Body of pancreas (tissue), 4 donors: ENCODE results near the gene CLEC16A.

Experiments used
- POLR2A ChIP-seq, 3 donors: fragments of 450-650 bp; IDR thresholded peaks; one replicate each; pipeline ENCODE4 v1.6.1; 2016; ENCODE audit warnings: antibody characterized with exemption in 3 of 3, mild to moderate bottlenecking in 2 of 3
- TF ChIP-seq, protein P1 (sequence below), 7 experiments: fragments of 450-650 bp in 4 of 7; fragments of 200-600 bp in 3 of 7; sonication (generic) in 3 of 7; IDR thresholded peaks; one replicate each; pipeline ENCODE4 v1.5.1; 2016 to 2019; ENCODE audit warnings: antibody characterized with exemption in 7 of 7

GRCh38 chr16:11218604-11218962 is 274.2 kb downstream of the CLEC16A start:
- TF ChIP-seq, protein P1, sequence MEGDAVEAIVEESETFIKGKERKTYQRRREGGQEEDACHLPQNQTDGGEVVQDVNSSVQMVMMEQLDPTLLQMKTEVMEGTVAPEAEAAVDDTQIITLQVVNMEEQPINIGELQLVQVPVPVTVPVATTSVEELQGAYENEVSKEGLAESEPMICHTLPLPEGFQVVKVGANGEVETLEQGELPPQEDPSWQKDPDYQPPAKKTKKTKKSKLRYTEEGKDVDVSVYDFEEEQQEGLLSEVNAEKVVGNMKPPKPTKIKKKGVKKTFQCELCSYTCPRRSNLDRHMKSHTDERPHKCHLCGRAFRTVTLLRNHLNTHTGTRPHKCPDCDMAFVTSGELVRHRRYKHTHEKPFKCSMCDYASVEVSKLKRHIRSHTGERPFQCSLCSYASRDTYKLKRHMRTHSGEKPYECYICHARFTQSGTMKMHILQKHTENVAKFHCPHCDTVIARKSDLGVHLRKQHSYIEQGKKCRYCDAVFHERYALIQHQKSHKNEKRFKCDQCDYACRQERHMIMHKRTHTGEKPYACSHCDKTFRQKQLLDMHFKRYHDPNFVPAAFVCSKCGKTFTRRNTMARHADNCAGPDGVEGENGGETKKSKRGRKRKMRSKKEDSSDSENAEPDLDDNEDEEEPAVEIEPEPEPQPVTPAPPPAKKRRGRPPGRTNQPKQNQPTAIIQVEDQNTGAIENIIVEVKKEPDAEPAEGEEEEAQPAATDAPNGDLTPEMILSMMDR (IDR thresholded peaks at IDR 0.05) = peak in 3 of 7 experiments; percentile 15 to 26 (median 22)
- TF ChIP-seq POLR2A (IDR thresholded peaks at IDR 0.05) = no peak
